Keratinocyte (primary cell): ENCODE data around the gene TBC1D16. TPM values are rescaled to one million over a fixed set of nuclear protein-coding genes. Genes with fewer than 3 reads are reported as not detected.

Source experiments
- DNase-seq: peaks from one replicate; pipeline ENCODE4 v3.0.0-alpha.2; 2011; ENCODE audit warnings: low read depth, missing footprints, low spot score
- FAIRE-seq: peaks from 2 replicates; lab custom pipeline; 2011; peaks lifted over from hg19 to GRCh38; lab: Jason Lieb, UNC
- H2AFZ ChIP-seq: 2 replicates; pipeline ENCODE4 v1.6.0; 2012; ENCODE audit warnings: low read length, control low read depth, inconsistent platforms; ENCODE audit not compliant: control insufficient read depth
- H3K27ac ChIP-seq: 2 replicates; pipeline ENCODE4 v1.5.1; 2011; ENCODE audit warnings: low read length; ENCODE audit not compliant: control insufficient read depth, insufficient read depth
- H3K27me3 ChIP-seq: 3 replicates; pipeline ENCODE4 v1.6.0; 2011; ENCODE audit warnings: low read length; ENCODE audit not compliant: control insufficient read depth, insufficient read depth; ENCODE audit errors: extremely low read depth
- H3K36me3 ChIP-seq, 2 experiments: 2 replicates in 1 of 2; 3 replicates in 1 of 2; pipeline ENCODE4 v1.5.1; 2011; ENCODE audit warnings: low read length in 2 of 2, mild to moderate bottlenecking in 1 of 2; ENCODE audit not compliant: control insufficient read depth in 2 of 2, insufficient read depth in 2 of 2; ENCODE audit errors: extremely low read depth in 1 of 2
- H3K4me1 ChIP-seq: 3 replicates; pipeline ENCODE4 v1.5.1; 2011; ENCODE audit warnings: low read length; ENCODE audit not compliant: control insufficient read depth, insufficient read depth; ENCODE audit errors: extremely low read depth
- H3K4me2 ChIP-seq: 3 replicates; pipeline ENCODE4 v1.6.0; 2011; ENCODE audit warnings: low read depth, low read length; ENCODE audit not compliant: control insufficient read depth, insufficient read depth; ENCODE audit errors: extremely low read depth
- H3K4me3 ChIP-seq, 3 experiments: fragments of 200-600 bp in 1 of 3; sonication (generic) in 1 of 3; 2 replicates in 2 of 3; 3 replicates in 1 of 3; pipeline ENCODE4 v1.5.1; 2011 to 2016; ENCODE audit warnings: low read length in 3 of 3, mild to moderate bottlenecking in 3 of 3, control low read depth in 2 of 3, inconsistent platforms in 1 of 3, low read depth in 1 of 3, mixed read lengths in 1 of 3, mixed run types in 1 of 3, moderate library complexity in 1 of 3; ENCODE audit not compliant: control insufficient read depth in 2 of 3, insufficient read depth in 2 of 3; ENCODE audit errors: extremely low read depth in 1 of 3
- H3K79me2 ChIP-seq: 2 replicates; pipeline ENCODE4 v1.6.0; 2012; ENCODE audit warnings: low read length; ENCODE audit not compliant: control insufficient read depth, insufficient read depth
- H3K9ac ChIP-seq: 3 replicates; pipeline ENCODE4 v1.6.0; 2011; ENCODE audit warnings: low read length; ENCODE audit not compliant: control insufficient read depth, insufficient read depth; ENCODE audit errors: extremely low read depth
- H3K9me1 ChIP-seq: 3 replicates; pipeline ENCODE4 v1.6.0; 2011; ENCODE audit warnings: low read length; ENCODE audit not compliant: control insufficient read depth, insufficient read depth; ENCODE audit errors: extremely low read depth
- H3K9me3 ChIP-seq: 2 replicates; pipeline ENCODE4 v1.5.1; 2012; ENCODE audit warnings: low read depth, low read length; ENCODE audit not compliant: control insufficient read depth
- H4K20me1 ChIP-seq: 3 replicates; pipeline ENCODE4 v1.6.0; 2011; ENCODE audit warnings: low read length; ENCODE audit not compliant: control insufficient read depth, insufficient read depth; ENCODE audit errors: extremely low read depth
- EZH2 ChIP-seq: IDR thresholded peaks from one replicate; pipeline ENCODE4 v1.6.1; 2012; ENCODE audit warnings: inconsistent platforms, mild to moderate bottlenecking, low read length, moderate library complexity
- dilution Hi-C: fragments of 300-500 bp; cut with MboI; formaldehyde crosslinking; loops from one replicate; pipeline ENCODE4 v1.7.0; 2020; ENCODE audit warnings: low sequenced_read_pairs; ENCODE audit not compliant: extremely low pct_ligation_motif_present
- polyA plus RNA-seq, 5 experiments: library from polyadenylated mRNA; depleted of rRNA in 3 of 5; stranded (reverse) in 3 of 5; stranded (forward) in 1 of 5; unstranded in 1 of 5; fragments of >200 nt; gene quantifications; 1 replicate in 1 of 5; 2 replicates in 3 of 5; 3 replicates in 1 of 5; pipeline versions ENCODE4 v1.2.1 to v1.2.3, GENCODE V29; 2011 to 2012; ENCODE audit warnings: missing spikeins in 2 of 5, low read depth in 1 of 5, low replicate concordance in 1 of 5
- TF ChIP-seq, protein P1 (sequence below), 3 experiments: IDR thresholded peaks in 1 of 3; conservative IDR thresholded peaks in 1 of 3; optimal IDR thresholded peaks in 1 of 3; 2 replicates in 2 of 3; 3 replicates in 1 of 3; pipeline versions ENCODE3 to v1.5.1; 2011; ENCODE audit warnings: low read length in 3 of 3, mild to moderate bottlenecking in 3 of 3, moderate library complexity in 2 of 3, control low read depth in 1 of 3, inconsistent platforms in 1 of 3; ENCODE audit not compliant: insufficient read depth in 2 of 3; ENCODE audit errors: extremely low read depth in 1 of 3

The TBC1D16 gene
- polyA plus RNA-seq, 1 donor (not counting 4 experiments of a cell fraction or from before 2014, with no cell fraction given) = 8.6 TPM

DNA sequence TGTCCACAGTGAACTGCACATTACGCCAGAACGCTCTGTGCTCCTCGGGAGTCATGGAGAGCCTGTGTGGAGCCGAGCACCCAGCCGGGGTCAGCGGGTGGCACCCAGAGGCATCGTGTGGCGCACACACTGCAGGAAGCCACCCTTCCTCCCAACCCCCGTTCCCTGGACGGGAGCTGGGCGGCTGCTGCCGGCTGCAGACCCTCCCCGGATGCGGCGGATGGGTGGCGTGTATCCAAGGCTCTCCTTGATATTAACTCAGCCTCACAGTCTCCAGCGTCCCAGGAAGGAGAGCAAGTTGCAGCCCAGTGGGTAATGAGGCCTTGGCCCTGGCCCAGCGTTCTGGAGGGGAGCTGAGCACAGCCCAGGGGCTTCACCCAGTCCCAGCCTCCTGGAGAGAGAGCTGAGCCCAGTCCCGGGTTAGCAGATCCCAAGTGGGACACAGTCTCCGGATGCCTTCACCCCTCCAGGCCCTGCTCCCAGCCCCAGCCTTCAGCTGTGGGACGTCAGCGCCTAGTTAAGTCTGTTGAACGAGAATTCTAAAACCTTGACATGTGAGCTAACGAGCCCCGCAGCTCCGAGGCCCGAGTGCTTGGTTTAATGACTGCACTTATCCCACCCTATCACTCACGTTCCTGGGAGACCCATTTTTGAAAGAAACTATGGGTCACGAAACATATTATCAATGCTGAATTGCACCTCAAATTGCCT, 86.6 kb downstream of the TBC1D16 start:
- H3K36me3 ChIP-seq = peaks cover 0 to 8% of the 10 kb centered on the region in 2 experiments
- H3K4me3 ChIP-seq = no peak overlapping the region
- H2AFZ ChIP-seq = no peak overlapping the region
- H3K4me1 ChIP-seq = no peaks in the 10 kb centered on the region
- H3K27me3 ChIP-seq = no peaks in the 10 kb centered on the region
- H4K20me1 ChIP-seq = no peaks in the 10 kb centered on the region
- H3K4me2 ChIP-seq = no peak overlapping the region
- no peaks in the 10 kb centered on the region for H3K9me3 ChIP-seq
- no peak overlapping the region for H3K27ac ChIP-seq
- dilution Hi-C loops = no loop called here
- no peak for FAIRE-seq
- TF ChIP-seq EZH2 = no peak
- TF ChIP-seq, protein P1, sequence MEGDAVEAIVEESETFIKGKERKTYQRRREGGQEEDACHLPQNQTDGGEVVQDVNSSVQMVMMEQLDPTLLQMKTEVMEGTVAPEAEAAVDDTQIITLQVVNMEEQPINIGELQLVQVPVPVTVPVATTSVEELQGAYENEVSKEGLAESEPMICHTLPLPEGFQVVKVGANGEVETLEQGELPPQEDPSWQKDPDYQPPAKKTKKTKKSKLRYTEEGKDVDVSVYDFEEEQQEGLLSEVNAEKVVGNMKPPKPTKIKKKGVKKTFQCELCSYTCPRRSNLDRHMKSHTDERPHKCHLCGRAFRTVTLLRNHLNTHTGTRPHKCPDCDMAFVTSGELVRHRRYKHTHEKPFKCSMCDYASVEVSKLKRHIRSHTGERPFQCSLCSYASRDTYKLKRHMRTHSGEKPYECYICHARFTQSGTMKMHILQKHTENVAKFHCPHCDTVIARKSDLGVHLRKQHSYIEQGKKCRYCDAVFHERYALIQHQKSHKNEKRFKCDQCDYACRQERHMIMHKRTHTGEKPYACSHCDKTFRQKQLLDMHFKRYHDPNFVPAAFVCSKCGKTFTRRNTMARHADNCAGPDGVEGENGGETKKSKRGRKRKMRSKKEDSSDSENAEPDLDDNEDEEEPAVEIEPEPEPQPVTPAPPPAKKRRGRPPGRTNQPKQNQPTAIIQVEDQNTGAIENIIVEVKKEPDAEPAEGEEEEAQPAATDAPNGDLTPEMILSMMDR (optimal IDR thresholded peaks at IDR 0.05 in 1 of 3, IDR thresholded peaks at IDR 0.05 in 1 of 3, conservative IDR thresholded peaks at IDR 0.05 in 1 of 3; ENCODE audit: extremely low read depth in 1 of 3, insufficient read depth in 2 of 3, low read length in 3 of 3) = no peak
- no peaks in the 10 kb centered on the region for H3K79me2 ChIP-seq
- no peak for DNase-seq
- H3K9me1 ChIP-seq = no peaks in the 10 kb centered on the region
- H3K9ac ChIP-seq = no peak overlapping the region

DNA sequence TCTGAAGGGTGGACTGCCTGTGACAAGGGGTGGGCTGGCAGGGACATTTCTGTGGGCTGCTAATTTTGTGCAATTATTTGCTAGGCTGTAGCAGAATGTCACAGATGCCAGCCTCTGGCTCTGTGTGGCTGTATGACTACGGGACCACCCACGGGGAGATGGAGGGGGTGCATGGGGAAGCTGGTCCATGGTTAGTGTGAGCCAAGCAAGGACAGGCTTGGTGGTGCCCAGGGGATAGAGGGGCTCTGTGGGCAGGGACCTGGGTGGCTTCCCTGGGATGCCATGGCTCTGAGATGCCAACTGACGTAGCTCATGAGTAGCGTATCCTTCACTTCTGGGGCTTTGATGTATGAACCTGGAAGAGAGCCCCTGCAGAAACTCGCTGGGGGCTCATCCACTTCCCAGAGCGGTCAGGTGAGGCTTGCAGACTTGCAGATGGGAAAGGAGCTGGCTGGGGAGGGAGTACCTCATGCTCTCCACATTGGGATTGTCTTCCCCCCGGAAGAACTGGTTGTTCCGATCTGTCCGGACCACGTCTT, 87.2 kb downstream of the TBC1D16 start:
- no peaks in the 10 kb centered on the region for H4K20me1 ChIP-seq
- H3K36me3 ChIP-seq = peaks cover 0 to 8% of the 10 kb centered on the region in 2 experiments
- no peak overlapping the region for H3K4me3 ChIP-seq
- no peaks in the 10 kb centered on the region for H3K9me3 ChIP-seq
- no peaks in the 10 kb centered on the region for H3K9me1 ChIP-seq
- H3K4me1 ChIP-seq = no peaks in the 10 kb centered on the region
- no peak overlapping the region for H2AFZ ChIP-seq
- H3K27me3 ChIP-seq = no peaks in the 10 kb centered on the region
- dilution Hi-C loops = no loop called here
- TF ChIP-seq, protein P1 (optimal IDR thresholded peaks at IDR 0.05 in 1 of 3, IDR thresholded peaks at IDR 0.05 in 1 of 3, conservative IDR thresholded peaks at IDR 0.05 in 1 of 3; ENCODE audit: extremely low read depth in 1 of 3, insufficient read depth in 2 of 3, low read length in 3 of 3) = no peak
- TF ChIP-seq EZH2 = no peak
- H3K79me2 ChIP-seq = no peaks in the 10 kb centered on the region
- FAIRE-seq = no peak
- no peak overlapping the region for H3K4me2 ChIP-seq
- H3K27ac ChIP-seq = no peak overlapping the region
- no peak for DNase-seq
- H3K9ac ChIP-seq = no peak overlapping the region
